Smooth muscle cell (in vitro differentiated cells): ENCODE data around the gene ING3. TPM values are rescaled to one million over a fixed set of nuclear protein-coding genes. Genes with fewer than 3 reads are reported as not detected.

ENCODE experiments used
- DNase-seq: peaks from one replicate; lab custom pipeline; 2025; ENCODE audit not compliant: unreplicated experiment; lab: John Stamatoyannopoulos, UW
- H2AFZ ChIP-seq: fragments of 200-600 bp; sonication (generic); 2 replicates; pipeline ENCODE4 v1.6.0; 2016; ENCODE audit warnings: antibody characterized with exemption, low read depth, mild to moderate bottlenecking
- H3F3A ChIP-seq: fragments of 200-600 bp; sonication (generic); 2 replicates; pipeline ENCODE4 v1.6.0; 2017; ENCODE audit warnings: antibody characterized with exemption, low read depth
- H3K27ac ChIP-seq: fragments of 200-600 bp; sonication (generic); 2 replicates; pipeline ENCODE4 v1.5.1; 2016; ENCODE audit warnings: low read depth, mild to moderate bottlenecking
- H3K27me3 ChIP-seq: fragments of 200-600 bp; sonication (generic); 2 replicates; pipeline ENCODE4 v1.6.1; 2016; ENCODE audit warnings: low read depth, mild to moderate bottlenecking
- H3K36me3 ChIP-seq: fragments of 200-600 bp; sonication (generic); 2 replicates; pipeline ENCODE4 v1.5.1; 2016; ENCODE audit warnings: low read depth
- H3K4me1 ChIP-seq: fragments of 200-600 bp; sonication (generic); 2 replicates; pipeline ENCODE4 v1.5.1; 2016; ENCODE audit warnings: low read depth
- H3K4me2 ChIP-seq: fragments of 200-600 bp; sonication (generic); 2 replicates; pipeline ENCODE4 v1.6.0; 2016; ENCODE audit warnings: mild to moderate bottlenecking
- H3K4me3 ChIP-seq: fragments of 200-600 bp; sonication (generic); 2 replicates; pipeline ENCODE4 v1.5.1; 2016; ENCODE audit warnings: mild to moderate bottlenecking
- H3K79me2 ChIP-seq: fragments of 200-600 bp; sonication (generic); 2 replicates; pipeline ENCODE4 v1.6.0; 2016; ENCODE audit warnings: low read depth, mild to moderate bottlenecking
- H3K9ac ChIP-seq: fragments of 200-600 bp; sonication (generic); 2 replicates; pipeline ENCODE4 v1.6.0; 2016; ENCODE audit warnings: low read depth
- H3K9me3 ChIP-seq: fragments of 200-600 bp; sonication (generic); replicated peaks from 2 replicates; pipeline ENCODE4 v1.5.1; 2016; ENCODE audit warnings: low read depth
- H4K20me1 ChIP-seq: fragments of 200-600 bp; sonication (generic); 2 replicates; pipeline ENCODE4 v1.6.0; 2016; ENCODE audit warnings: low read depth
- WGBS: methylation state at CpG from one replicate; pipeline ENCODE4 v1.1.7; 2016; ENCODE audit warnings: low lambda C conversion rate; 5-methylcytosine and 5-hydroxymethylcytosine counted together
- polyA plus RNA-seq: library from polyadenylated mRNA; unstranded; fragments of >200 nt; fragmentation: Nextera tagmentation; extraction: Ambion mirVana; gene quantifications from 2 replicates; pipeline ENCODE4 v1.2.1, GENCODE V29; 2016
- total RNA-seq: library from RNA; depleted of rRNA; stranded (reverse); fragments of >200 nt; gene quantifications from 2 replicates; pipeline ENCODE4 v1.2.3, GENCODE V29; 2014
- TF ChIP-seq, protein P1 (sequence below): fragments of 200-600 bp; sonication (generic); IDR thresholded peaks from 2 replicates; pipeline ENCODE4 v1.5.1; 2017; ENCODE audit warnings: borderline replicate concordance, mild to moderate bottlenecking, antibody characterized with exemption; ENCODE audit not compliant: insufficient read depth, poor library complexity, severe bottlenecking

The ING3 gene
- total and polyA plus RNA-seq, 2 experiments from 2014 or later: 8.4 to 11.8 TPM

DNA sequence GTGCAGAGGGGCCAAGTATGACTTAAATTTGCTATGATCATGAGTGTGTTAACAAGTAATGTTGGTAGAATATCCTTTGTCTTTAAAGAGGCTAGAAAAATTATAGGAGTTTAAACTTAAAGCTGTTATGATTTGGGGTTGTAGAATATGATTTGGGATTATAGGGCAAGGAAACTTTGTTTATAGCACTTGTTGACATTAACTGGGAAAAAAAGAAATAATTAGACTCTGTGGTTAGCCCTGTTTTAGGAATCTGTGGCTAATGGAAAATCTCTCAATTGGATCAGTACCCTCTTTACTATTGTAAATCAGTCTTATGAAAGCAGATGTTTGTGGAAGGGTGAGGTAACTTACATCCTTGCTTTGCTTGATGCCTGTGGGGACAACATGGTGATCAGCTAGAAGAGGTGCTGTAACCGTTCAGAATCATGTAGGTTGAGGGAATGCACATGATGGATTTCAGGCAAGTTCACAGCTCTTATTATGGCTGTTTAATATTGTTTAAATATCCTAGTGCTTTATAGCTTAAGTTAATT lies 11.1 kb downstream of the ING3 start:
- Histone ChIP-seq H3K4me2 (no peak overlapping the region), H3K9ac (no peak overlapping the region), H3K4me3 (no peak overlapping the region), H3F3A (no peaks in the 10 kb centered on the region), H3K27ac (no peak overlapping the region), H3K27me3 (no peaks in the 10 kb centered on the region), H3K4me1 (no peaks in the 10 kb centered on the region), H3K36me3 (peaks cover 2% of the 10 kb centered on the region), H3K9me3 (no peaks in the 10 kb centered on the region), H4K20me1 (no peaks in the 10 kb centered on the region), H2AFZ (no peak overlapping the region), H3K79me2 (no peaks in the 10 kb centered on the region)
- DNase-seq: no peak
- TF ChIP-seq, protein P1, sequence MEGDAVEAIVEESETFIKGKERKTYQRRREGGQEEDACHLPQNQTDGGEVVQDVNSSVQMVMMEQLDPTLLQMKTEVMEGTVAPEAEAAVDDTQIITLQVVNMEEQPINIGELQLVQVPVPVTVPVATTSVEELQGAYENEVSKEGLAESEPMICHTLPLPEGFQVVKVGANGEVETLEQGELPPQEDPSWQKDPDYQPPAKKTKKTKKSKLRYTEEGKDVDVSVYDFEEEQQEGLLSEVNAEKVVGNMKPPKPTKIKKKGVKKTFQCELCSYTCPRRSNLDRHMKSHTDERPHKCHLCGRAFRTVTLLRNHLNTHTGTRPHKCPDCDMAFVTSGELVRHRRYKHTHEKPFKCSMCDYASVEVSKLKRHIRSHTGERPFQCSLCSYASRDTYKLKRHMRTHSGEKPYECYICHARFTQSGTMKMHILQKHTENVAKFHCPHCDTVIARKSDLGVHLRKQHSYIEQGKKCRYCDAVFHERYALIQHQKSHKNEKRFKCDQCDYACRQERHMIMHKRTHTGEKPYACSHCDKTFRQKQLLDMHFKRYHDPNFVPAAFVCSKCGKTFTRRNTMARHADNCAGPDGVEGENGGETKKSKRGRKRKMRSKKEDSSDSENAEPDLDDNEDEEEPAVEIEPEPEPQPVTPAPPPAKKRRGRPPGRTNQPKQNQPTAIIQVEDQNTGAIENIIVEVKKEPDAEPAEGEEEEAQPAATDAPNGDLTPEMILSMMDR: no peak
- 91% methylated on average over 1 of the region's 1 CpG for WGBS

DNA sequence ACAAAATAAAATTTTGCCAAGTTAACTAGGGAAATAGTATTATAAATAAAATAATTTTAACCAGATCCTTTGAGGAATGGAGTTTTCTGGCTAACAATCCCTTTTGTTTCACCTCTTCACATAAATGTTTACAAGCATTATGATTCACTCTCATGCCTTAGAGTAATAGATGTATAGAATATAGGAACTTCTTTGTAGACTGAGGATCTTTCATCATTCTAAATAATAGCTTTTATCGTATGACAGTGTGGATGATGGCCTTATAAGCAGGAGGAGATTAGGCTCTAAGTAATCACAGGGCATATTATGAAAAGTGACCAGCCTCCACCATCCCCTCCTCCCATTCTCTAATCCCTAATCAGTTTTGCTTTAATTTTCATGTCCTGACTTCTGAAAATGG lies 13.5 kb downstream of the ING3 start:
- TF ChIP-seq, protein P1: no peak
- Histone ChIP-seq H3K4me2 (no peak overlapping the region), H4K20me1 (no peaks in the 10 kb centered on the region), H3K27me3 (no peaks in the 10 kb centered on the region), H3K36me3 (peaks cover 14% of the 10 kb centered on the region), H2AFZ (no peak overlapping the region), H3K27ac (no peak overlapping the region), H3K4me1 (no peaks in the 10 kb centered on the region), H3K9ac (no peak overlapping the region), H3F3A (no peaks in the 10 kb centered on the region), H3K79me2 (no peaks in the 10 kb centered on the region), H3K9me3 (no peaks in the 10 kb centered on the region), H3K4me3 (no peak overlapping the region)
- 88% methylated on average over 1 of the region's 1 CpG for WGBS
- DNase-seq: no peak

DNA sequence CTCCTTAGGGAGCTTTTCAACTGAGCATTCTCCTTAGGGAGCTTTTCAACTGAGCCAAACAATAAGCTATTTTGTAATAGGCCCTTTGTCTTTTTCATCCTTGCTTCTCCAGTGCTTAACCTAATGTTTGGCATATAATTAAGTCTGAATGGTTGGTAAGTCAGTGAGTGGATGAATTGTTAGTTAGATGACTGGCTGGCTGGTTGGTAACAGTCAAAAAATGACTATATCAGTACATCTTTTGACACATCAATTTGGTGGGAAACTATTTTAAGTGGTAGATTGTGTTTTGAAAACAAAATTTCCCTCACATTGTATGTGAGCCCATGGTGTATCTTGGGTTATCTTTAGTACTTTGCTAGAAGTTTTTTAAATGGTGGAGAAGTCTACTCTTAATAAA lies 16.4 kb downstream of the ING3 start:
- Histone ChIP-seq H3K79me2 (no peaks in the 10 kb centered on the region), H3K27me3 (no peaks in the 10 kb centered on the region), H3K9me3 (no peaks in the 10 kb centered on the region), H3K9ac (no peak overlapping the region), H3K4me3 (no peak overlapping the region), H3K4me1 (no peaks in the 10 kb centered on the region), H3K4me2 (no peak overlapping the region), H3K36me3 (peaks cover 22% of the 10 kb centered on the region), H3K27ac (no peak overlapping the region), H2AFZ (no peak overlapping the region), H4K20me1 (no peaks in the 10 kb centered on the region), H3F3A (no peaks in the 10 kb centered on the region)
- TF ChIP-seq, protein P1: no peak
- DNase-seq: no peak

DNA sequence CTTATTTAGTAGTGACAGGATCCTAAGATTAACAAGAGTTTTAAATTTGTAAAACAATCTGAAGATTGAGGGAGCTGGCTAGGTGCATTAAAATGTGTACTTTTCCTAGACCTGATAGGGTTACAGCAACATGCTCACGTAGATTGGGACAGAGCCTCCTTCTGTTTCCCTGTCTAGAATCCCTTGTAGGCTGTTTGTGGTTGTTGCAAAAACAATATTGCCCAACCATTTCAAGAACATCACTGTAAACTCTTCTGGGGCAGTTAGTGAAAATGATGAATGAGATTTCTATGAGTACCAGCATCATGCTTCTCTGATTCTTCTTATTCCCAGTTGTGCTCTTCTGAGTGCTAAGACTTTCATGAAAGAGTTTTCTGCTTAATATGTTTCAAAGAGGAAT lies 23.3 kb downstream of the ING3 start:
- DNase-seq: no peak
- Histone ChIP-seq H3K36me3 (peaks cover 19% of the 10 kb centered on the region), H3K27ac (no peak overlapping the region), H3K4me2 (no peak overlapping the region), H3K4me1 (no peaks in the 10 kb centered on the region), H3K9me3 (no peaks in the 10 kb centered on the region), H2AFZ (no peak overlapping the region), H3K9ac (no peak overlapping the region), H3K27me3 (no peaks in the 10 kb centered on the region), H3K79me2 (no peaks in the 10 kb centered on the region), H3K4me3 (no peak overlapping the region), H4K20me1 (no peaks in the 10 kb centered on the region), H3F3A (no peaks in the 10 kb centered on the region)
- TF ChIP-seq, protein P1: no peak
- WGBS: 71% methylated on average over 1 of the region's 1 CpG
